Activated gamma-delta T cell (primary cell): Measurements from ENCODE around the gene TEX101.
"Not testable (repeated sequence)": the region's sequence is repeated elsewhere in the genome, so short reads cannot be mapped to it uniquely, and the experiment has no call there.

ENCODE experiments used
- DNase-seq: peaks from one replicate; lab custom pipeline; 2025; lab: John Stamatoyannopoulos, UW

The TEX101 gene

DNA sequence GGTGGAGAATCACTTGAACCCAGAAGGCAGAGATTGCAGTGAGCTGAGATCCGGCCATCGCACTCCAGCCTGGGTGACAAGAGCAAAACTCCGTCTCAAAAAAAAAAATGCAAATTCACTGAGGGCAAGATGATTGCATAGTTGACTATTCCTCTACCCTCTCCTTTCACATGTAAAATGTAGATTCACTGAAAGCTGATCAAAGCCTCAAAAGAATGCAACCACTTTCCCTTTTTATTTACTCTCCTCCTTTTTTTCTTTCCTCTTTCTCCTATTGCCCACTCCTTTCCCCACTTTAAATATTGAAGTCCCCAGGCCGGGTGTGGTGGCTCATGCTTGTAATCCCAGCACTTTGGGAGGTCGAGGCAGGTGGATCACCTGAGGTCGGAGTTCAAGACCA is 6.3 kb downstream of the TEX101 start:
- no peak for DNase-seq

DNA sequence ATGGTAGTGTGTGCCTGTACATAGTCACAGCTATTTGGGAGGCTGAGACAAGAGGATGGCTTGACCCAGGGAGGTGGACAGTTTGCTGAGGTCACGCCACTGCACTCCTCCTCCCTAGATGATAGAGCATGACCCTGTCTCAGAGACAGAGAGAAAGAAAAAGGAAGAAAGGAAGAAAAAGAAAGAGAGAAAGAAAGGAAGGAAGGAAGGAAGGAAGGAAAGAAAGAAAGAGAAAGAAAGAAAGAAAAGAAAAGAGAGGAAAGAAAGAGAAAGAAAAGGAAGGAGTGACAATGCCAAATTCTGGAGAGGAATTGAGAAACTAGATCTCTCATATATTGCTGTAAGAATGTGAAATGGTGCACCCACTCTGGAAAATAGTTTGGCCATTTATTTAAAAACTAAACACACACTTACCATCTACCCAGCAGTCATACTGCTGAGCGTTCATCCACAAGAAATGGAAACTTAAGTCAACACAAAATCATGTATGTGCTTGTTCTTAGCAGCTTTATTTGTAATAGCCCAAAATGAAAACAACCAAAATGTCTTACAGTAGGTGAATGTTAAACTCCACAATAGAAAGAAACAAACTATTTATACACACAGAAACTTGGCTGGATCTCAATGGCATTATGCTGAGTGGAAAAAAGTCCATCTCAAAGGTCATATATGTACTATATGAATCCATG is 7.5 kb downstream of the TEX101 start:
- no peak for DNase-seq

DNA sequence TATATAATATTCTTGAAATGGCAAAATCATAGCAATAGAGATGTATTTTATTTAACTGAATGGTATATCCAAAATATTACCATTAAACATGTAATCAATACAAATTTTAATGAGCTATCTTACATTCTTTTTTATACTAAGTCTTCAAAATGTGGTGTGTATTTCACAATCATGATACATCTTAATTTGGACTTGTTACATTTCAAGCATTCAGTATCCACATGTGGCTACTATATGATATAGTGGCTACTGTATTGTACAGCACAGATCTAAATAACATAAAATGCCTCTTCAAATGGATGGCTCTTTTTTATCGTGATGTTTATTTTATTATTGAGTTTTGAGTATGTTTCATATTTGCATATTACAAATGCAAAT is 8.0 kb downstream of the TEX101 start:
- no peak for DNase-seq

DNA sequence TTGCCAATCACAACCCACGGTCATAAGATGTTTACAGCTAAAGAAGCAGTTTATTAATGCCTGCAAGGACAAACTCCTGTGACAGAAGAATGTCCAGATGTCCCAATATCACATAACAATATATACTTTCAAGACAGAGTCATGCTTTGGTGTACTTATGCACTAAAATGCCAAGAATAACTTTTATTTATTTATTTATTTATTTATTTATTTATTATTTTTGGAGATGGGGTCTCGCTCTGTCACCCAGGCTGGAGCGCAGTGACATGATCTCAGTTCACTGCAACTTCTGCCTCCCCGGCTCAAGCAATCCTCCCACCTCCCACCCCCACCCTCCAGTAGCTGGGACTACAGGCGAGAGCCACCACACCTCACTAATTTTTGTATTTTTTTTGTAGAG is 9.1 kb downstream of the TEX101 start:
- DNase-seq = no peak

DNA sequence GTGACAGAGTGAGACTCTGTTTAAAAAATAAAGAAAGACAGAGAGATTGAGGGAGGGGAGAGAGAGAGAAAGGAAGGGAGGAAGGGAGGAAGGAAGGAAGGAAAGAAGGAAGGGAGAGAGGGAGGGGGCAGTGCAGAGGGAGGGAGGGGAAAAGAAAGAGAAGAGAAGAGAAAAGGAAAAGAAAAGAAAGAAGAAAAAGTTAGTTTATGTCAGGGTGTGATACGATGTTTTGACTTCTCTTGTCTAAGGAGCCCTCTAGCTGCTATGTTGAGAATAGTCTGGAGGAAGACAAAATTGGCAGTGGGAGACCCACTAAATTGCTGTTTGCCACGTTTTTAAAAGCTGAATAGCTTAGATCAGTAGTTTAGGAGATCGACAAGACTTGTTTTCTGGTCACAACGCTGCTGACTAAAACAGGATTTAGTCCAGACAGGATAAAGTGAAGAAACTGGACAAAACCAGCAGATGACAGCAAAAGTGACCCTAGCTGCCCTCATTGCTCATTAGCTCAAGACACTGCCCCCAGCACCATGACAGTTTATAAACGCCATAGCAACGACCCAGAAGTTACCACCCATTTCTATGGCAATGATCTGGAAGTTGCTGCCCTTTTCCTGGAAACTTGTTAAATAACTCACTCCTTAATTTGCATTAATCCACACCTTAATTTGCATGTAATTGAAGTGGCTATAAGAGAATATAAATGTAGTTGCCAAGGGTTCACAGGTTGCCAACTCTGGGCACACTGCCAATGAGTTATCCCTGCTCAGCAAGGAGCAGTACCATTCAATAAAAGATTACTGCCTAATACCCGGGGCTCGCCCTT is 11.1 kb downstream of the TEX101 start:
- DNase-seq = no peak

DNA sequence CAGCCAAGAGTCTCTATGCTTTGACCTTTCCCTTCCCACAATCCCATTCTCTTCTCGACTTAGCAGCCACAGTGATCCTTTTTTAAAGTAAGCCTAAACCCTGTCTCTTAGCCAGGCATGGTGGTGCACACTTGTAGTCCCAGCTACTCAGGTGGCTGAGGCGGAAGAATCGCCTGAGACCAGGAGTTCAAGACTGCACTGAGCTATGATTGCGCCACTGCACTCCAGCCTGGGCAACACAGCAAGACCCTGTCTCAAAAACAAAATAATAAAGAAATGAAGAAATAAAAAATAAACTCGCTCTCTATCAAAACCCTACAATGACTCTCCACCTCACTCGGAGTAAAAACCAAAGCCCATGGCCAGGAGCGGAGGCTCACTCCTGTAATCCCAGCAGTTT is 14.7 kb downstream of the TEX101 start:
- DNase-seq = no peak

DNA sequence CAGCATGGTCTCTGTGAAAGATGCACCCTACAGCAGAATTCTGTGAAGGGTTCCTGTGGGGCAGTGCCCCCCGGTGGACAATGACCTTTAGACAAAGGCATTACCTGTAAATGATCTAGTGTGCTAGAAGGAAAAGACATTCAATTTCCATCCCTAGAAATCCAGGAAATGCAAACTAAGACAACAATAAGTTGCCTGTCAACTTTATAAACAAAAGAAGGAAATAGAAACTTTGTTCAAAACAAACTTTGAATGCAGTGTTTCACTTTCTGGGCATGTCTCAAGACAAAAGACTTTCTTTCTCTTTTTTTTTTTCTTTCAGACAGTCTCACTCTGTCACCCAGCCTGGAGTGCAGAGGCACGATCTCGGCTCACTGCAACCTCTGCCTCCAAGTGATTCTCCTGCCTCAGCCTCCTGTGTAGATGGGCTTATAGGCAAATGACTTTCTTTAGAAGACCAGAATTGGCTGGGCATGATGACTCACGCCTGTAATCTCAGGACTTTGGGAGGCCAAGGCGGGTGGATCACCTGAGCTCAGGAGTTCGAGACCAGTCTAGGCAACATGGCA is 15.5 kb downstream of the TEX101 start:
- no peak for DNase-seq

DNA sequence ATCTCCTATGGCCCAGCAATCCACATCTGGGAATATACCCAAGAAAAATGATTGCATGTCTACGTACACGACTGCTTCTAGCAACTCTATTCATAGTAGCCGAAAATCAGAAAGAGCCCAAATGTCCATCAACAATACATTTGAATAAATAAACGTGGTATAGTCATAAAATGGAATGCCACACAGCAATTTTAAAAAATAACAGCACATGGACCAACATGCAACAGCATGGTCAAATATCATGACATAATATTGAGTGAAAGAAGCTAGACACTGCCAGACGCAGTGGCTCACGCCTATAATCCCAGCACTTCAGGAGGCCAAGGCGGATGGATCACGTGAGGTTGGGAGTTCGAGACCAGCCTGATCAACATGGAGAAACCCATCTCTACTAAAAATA is 16.3 kb downstream of the TEX101 start:
- no peak for DNase-seq

DNA sequence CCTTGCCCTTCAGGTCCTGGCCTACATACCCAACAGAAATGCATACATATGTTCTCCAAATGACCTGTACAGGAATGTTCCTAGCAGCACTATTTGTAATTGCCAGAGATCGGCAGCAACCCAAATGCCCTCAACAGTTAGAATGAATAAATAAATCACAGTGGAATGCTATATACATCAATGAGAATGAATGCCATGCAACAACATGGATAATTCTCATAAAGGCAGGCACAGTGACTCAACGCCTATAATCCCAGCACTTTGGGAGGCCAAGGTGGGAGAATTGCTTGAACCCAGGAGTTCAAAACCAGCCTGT is 18.6 kb downstream of the TEX101 start:
- no peak for DNase-seq

DNA sequence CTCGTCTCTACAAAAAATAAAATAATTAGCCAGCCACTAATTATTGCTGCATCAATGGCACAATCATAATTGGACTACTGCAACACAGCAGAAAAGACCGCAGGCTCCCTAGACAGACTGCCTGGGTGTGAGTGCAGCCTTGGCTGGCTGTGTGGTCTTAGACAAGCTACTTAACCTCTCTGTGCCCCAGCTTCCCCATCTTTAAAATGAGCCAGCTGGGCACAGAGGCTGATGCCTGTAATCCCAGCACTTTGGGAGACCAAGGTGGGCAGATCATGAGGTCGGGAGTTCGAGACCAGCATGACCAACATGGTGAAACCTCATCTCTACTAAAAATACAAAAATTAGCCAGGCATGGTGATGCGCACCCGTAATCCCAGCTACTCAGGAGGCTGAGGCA is 19.0 kb downstream of the TEX101 start:
- DNase-seq = no peak

DNA sequence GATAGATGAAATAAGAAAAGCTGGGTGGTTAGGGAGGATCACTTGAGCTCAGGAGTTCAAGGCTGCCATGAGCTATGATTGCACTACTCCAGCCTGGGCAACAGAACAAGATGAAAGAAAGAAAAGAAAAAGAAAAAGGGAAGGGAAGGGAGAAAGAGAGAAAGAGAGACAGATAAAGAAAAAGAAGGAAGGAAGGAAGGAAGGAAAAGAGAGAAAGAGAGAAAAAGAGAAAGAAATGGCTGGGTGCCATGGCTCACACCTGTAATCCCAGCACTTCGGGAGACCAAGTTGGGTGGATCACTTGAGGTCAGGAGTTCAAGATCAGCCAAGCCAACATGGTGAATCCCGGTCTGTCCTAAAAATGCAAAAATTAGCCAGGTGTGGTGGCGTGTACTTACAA is 21.1 kb downstream of the TEX101 start:
- DNase-seq = no peak

DNA sequence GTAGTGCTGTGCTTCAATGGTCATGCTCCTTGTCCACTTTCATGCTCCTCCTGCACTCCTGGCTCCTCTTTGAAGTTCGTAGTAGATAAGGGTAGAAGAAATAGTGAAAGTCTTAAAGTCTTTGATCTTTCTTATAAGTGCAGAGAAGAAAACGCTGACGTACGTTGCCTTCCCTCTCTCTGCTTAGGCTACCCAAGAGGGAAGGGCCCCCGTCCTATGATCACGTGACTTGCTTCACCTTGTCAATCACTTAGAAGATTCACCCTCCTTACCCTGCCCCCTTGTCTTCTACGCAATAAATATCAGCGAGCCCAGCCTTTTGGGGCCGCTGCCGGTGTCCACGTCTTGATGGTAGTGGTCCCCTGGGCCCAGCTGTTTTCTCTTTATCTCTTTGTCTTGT is 22.6 kb downstream of the TEX101 start:
- not testable (repeated sequence) for DNase-seq

DNA sequence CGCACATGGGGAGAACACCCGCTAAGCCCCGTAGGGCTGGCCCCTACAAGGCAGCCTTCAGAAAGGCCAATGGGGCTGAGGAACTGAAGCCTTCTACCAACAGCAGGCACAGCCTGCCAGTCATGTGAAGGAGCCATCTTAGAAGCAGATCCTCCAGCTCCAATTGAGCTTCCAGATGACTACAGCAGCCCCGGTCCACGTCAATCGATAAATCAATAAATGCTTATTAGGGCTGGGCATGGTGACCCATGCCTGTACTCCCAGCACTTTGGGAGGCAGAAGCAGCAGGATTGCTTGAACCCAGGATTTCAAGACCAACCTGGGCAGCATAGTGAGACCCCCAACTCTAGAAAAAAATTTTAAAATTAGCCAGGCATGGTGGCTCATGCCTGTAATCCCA is 23.0 kb downstream of the TEX101 start:
- DNase-seq = no peak

DNA sequence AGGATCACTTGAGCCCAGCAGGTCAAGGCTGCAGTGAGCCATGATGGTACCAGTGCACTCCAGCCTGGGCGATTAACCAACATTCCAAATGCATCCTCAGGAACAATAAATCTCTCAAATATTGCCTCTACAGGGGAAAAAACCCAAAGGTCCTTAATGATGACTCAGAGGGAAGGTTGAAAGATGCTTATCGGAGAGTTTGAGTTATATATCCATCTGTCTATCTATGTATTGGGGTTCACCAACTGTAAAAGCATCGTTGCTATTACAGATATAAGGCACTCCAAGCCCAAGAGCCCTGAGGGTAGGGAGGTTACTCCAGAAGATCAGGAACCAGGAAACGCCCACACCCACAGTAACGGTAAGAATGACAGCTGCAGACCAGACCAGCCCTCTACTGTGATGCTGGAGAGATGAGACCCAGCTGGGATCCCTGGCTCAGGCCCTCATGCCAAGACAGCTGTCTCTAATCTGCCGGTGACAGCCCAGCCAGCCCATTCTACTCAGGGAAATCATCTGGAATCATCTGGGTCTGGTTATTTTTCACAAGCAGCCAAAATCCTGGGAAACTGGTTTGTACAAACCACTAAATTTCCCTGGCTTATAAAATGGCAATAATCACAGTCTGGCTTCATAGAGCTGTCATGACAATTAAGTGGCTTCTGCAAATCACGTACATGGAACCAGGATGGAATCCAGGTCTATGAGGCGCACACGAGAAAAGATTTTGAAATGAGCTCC is 23.8 kb downstream of the TEX101 start:
- no peak for DNase-seq

DNA sequence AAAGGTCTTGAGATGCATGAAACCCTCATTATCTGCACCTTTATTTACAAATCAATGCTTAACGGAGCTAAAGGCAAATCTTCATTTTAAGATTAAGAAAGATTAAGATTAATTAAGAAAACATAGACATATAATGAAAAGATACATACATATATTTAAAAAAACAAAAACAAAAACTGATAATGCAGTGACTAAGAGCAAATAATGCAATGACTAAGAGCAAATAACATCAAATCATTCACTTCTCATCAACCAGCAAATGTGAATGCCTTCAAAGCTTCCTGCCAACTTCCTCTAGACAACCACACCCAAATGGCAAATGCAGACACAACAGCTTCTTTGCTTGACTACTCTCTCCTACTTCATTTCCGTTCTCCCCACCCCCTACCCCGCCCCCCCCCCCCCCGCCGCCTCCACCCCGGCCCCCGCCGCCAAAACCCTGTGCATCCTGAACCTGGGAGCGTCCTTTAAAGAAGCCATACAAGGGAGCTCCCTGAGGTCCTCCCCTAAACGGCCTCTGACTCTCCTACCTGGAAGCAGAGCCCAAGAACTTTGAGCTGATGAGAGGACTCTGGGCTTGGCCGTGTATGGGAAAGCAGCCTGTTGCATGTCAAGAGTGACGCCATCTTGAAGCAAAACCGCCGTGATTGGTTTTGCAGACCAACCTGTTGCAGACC is 24.5 kb downstream of the TEX101 start:
- DNase-seq = no peak

DNA sequence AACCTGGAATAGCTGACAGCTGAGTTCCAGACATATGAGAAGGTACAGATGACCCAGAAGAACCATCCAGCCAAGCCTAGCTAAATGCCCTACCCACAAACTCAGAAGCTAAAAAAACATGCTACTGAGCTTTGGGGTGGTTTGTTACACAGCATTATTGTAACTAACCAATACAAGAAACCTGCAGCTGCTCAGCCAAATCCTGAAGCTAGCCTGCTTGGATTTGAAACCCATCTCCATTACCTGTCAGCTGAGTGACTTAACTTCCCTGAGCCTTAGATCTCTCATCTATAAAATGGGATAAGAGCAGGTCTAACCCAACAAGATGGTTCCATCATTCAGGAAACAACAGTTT is 25.0 kb downstream of the TEX101 start:
- DNase-seq = no peak

DNA sequence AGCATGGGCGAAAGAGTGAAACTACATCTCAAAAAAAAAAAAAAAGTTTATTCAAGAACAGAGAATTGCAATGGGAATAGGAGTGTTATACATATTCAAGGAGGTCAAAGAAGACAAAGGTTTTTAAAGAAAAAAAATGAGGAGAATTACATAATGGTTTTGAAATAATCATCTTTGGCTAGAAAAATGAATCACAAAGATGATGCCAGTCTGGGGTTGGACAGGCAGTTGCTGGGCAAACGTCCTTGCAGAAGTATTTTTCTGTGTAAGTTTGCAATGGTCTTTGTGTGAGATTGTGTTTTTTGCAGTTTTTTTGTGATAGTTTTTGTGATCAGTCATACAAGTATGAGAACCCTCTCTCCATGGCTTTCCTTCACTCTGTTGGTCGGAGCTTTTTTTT is 27.0 kb downstream of the TEX101 start:
- no peak for DNase-seq

DNA sequence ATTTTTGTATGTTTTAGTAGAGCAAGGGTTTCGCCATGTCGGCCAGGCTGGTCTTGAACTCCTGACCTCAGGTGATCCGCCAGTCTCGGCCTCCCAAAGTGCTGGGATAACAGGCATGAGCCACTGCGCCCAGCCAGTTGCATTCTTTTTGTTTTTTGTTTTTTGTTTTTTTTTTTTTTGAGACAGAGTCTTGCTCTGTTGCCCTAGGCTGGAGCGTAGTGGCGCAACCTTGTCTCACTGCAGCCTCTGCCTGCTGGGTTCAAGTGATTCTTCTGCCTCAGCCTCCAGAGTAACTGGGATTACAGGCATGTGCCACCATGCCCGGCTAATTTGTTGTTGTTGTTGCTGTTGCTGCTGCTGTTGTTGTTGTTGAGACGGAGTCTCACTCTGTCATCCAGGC is 29.4 kb downstream of the TEX101 start:
- not testable (repeated sequence) for DNase-seq

DNA sequence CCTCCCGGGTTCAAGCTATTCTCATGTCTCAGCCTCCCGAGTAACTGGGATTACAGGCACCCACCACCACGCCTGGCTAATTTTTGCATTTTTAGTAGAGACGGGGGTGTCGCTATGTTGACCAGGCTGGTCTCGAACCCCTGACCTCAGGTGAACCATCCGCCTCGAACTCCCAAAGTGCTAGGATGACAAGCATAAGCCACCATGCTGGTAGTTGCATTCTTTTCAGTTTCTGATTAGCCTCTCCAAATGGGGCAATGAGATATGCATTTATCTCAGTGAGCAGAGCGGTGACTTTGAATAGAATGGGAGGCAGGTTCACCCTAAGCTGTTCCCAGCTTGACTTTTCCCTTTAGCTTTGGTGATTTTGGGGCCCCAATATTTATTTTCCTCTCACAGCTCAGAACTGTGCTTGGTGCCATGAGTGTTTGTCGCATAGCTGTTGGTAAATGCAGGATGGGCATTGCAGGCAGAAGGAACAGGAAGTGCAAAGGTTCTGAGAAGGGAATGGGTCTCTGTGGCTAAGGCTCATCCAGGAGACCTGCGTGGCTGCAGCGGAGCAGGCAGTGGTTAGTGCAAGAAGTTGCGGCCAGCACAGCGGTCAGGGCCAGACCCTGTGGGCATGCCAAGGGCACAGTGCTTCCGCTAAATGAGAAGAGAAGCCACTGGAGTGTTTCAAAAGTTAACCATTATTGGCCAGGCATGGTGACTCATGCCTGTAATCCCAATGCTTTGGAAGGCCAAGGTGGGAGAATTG is 30.0 kb downstream of the TEX101 start:
- DNase-seq = no peak

DNA sequence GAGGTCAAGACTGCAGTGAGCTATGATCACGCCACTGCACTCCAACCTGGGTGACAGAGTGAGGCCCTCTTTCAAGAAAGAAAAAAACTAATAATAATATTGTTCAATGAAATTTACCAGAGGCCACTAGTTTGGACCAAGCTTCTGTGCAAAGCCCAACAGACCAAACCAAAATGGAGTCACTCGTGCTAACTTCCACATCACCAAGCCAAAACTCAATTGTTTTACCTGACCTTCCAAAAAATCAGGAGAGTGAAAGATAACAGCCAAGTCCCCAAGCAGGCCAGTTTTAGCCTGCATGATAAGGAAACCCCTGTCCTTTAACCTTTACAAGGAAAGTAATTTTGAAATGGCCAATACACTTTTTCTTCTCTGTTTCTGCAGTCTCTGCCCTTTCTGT is 30.7 kb downstream of the TEX101 start:
- no peak for DNase-seq

DNA sequence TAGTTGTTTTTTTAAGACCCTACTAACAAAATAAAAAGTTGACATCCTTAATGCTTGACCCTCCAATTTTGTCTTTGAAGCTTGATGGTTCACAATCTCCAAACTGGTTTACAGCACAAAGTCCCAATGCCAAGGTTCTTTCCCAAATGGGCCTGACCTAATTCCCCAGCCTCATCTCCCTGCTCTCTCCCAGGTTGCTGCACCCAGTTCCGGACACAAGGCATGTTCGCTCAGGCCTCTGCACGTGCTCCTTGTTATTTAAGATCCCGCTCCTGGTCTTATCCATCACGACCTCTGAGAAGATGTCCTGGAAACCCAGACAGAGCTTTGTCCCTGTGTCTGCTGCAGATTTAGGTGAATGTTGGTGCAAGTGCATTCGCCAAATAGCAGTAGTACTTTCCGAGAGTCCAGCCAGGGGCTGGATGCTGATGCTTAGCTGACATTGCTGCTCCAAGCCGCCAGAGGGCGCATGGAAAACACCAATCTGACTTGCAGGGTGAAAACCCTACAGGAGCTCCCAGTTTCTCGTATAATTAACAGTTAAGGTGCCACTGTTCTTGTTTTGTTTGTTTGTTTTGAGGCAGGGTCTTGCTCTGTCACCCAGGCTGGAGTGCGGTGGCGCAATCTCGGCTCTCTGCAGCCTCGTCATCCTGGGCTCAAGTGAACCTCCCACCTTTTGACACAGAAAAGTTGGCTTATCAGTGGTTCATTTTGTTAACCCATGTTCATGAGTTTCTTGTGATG is 32.2 kb downstream of the TEX101 start:
- DNase-seq = no peak
